IgD-negative memory B cell (primary cell): ENCODE measurements around the gene PLEKHN1. TPM values are rescaled to one million over a fixed set of nuclear protein-coding genes. Genes with fewer than 3 reads are reported as not detected.
"Not testable (repeated sequence)": the region's sequence is repeated elsewhere in the genome, so short reads cannot be mapped to it uniquely, and the experiment has no call there.

ENCODE experiments used
- H3K27ac Mint-ChIP-seq, 3 donors: one replicate each; pipeline ENCODE4 v1.8.0; 2020 to 2022; ENCODE audit warnings: mild to moderate bottlenecking in 3 of 3, mixed read lengths in 3 of 3, moderate library complexity in 1 of 3
- H3K27me3 Mint-ChIP-seq: one replicate; pipeline ENCODE4 v1.8.0; 2021; ENCODE audit warnings: mixed read lengths
- H3K36me3 Mint-ChIP-seq: one replicate; pipeline ENCODE4 v1.8.0; 2020; ENCODE audit warnings: mild to moderate bottlenecking, mixed read lengths
- H3K4me1 Mint-ChIP-seq, 3 donors: one replicate each; pipeline ENCODE4 v1.8.0; 2020 to 2022; ENCODE audit warnings: mixed read lengths in 3 of 3, mild to moderate bottlenecking in 1 of 3
- H3K4me3 Mint-ChIP-seq, 4 donors: one replicate each; pipeline ENCODE4 v1.8.0; 2020 to 2022; ENCODE audit warnings: mild to moderate bottlenecking in 4 of 4, mixed read lengths in 4 of 4, moderate library complexity in 3 of 4
- H3K9me3 Mint-ChIP-seq, 3 donors: one replicate each; pipeline ENCODE4 v1.8.0; 2020 to 2021; ENCODE audit warnings: mixed read lengths in 3 of 3, mild to moderate bottlenecking in 1 of 3
- polyA plus RNA-seq: library from polyadenylated mRNA; unstranded; fragments of 300-500 nt; fragmentation: Illumina TruSeq; gene quantifications from one replicate; pipeline ENCODE4 v1.2.3, GENCODE V29; 2021

The PLEKHN1 gene
- polyA plus RNA-seq, 1 donor from 2014 or later, result 0.14 TPM

GRCh38 chr1:978835-979743, 12.8 kb downstream of the PLEKHN1 start:
- no peak overlapping the region for H3K4me3 Mint-ChIP-seq
- H3K27me3 Mint-ChIP-seq, result peaks cover 19% of the 10 kb centered on the region
- no peak overlapping the region for H3K27ac Mint-ChIP-seq
- H3K36me3 Mint-ChIP-seq, result no peaks in the 10 kb centered on the region
- peaks cover 0 to 4% (median 1%) of the 10 kb centered on the region in 3 donors for H3K4me1 Mint-ChIP-seq
- no peaks in the 10 kb centered on the region for H3K9me3 Mint-ChIP-seq

DNA sequence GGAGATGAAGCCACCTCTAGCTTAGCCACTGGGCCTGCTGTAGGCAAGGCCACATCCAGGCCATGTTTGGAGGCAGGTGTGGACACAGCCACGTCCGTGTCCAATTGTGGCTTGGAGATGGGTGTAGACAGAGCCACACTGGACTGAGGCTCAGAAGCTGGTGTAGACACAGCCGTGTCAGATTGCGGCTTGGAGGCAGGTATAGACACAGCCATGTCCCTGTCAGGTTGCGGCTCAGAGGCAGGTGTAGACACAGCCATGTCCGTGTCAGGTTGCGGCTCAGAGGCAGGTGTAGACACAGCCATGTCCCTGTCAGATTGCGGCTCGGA, 13.4 kb downstream of the PLEKHN1 start:
- H3K9me3 Mint-ChIP-seq, result no peaks in the 10 kb centered on the region
- no peak overlapping the region for H3K4me3 Mint-ChIP-seq
- peaks cover 0 to 4% (median 1%) of the 10 kb centered on the region in 3 donors for H3K4me1 Mint-ChIP-seq
- peaks cover 18% of the 10 kb centered on the region for H3K27me3 Mint-ChIP-seq
- H3K27ac Mint-ChIP-seq, result no peak overlapping the region
- H3K36me3 Mint-ChIP-seq, result no peaks in the 10 kb centered on the region

DNA sequence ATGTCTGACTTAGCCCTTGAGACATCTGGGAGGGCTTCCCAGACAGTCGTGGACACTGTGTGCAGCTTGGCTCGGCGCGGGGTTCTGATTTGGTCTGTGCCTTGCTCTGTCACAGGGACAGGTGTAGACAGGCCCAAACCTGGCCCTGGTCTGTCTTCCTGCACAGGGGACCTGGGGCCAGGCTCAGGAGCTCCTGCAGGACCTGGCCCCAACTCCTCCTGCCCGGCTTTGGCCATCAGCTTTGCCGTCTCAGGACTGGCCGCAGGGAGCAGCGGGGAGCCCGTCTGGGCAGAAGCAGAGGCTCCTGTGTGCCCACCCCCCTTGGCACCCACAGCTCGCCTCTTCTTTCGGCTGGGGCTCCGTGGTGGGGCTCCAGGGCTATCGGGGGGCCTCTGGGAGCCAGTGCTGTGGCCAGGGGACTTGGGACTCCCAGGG, 13.9 kb downstream of the PLEKHN1 start:
- no peaks in the 10 kb centered on the region for H3K36me3 Mint-ChIP-seq
- H3K9me3 Mint-ChIP-seq, result no peaks in the 10 kb centered on the region
- H3K4me1 Mint-ChIP-seq, result peaks cover 0 to 4% (median 0%) of the 10 kb centered on the region in 3 donors
- peaks cover 17% of the 10 kb centered on the region for H3K27me3 Mint-ChIP-seq
- H3K4me3 Mint-ChIP-seq, result no peak overlapping the region
- no peak overlapping the region for H3K27ac Mint-ChIP-seq

DNA sequence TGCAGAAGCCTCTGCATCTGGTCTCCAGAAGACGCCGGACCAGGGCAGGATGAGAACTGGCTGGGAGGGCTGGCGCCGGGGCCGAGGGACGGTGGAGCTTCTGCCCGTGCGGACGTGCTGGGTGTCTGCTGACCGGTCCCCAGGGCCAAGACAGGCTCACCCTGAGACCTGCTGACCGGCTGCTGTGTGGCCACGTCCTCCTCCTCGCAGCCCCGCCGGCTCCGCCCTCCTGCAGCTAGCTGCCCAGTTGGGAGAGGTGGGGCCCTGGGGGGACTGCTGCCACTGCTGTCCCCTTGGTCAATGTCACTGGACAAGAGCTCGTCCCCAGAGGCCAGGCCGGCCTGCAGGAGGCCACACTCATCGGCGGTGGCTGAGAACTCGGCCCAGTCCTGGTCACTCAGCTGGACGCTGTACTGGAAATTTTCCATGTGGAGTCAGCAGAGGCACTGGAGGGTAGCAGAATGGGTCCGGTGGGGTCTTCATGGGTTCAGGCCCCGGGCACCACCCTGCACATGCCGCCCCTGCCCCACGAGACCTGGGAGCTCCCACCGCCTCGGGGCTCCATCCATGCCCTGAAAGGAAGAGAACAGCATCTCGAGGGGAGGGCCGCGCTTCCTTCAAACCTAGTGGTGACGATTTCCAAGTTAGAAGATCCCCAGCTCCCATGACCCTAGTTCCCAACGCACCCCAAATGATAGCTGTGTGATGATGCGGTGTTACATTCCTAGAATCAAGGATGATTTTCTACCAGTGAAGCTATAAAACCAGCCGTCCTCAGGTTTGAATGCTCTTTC, 14.5 kb downstream of the PLEKHN1 start:
- H3K27me3 Mint-ChIP-seq, result peaks cover 13% of the 10 kb centered on the region
- H3K36me3 Mint-ChIP-seq, result no peaks in the 10 kb centered on the region
- no peak overlapping the region for H3K27ac Mint-ChIP-seq
- H3K9me3 Mint-ChIP-seq, result no peaks in the 10 kb centered on the region
- no peak overlapping the region for H3K4me3 Mint-ChIP-seq
- H3K4me1 Mint-ChIP-seq, result peaks cover 0 to under 1% (median 0%) of the 10 kb centered on the region in 3 donors

DNA sequence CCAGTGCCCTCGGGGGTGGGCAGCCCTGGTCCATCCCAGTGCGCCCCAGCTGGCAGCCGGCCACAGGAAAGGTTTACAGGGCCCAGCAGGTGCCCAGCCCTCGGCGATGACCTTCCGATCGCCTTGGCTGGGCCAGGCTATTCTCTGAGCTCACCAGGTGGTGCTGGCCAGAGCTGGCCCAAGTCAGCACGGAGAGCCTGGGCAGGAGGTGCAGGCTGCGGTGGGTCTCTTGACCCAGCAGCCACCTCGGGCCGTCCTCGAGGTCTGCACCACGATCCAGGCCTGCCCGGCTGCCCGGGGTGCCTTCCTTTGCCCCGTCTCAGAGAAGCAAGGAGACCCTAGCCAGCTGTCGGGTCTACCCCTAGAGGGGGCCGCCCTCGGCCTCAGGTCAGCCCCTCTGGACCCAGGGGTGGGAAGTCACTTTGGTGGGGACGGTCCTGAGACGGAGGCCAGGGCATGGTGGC, 15.2 kb downstream of the PLEKHN1 start:
- H3K4me3 Mint-ChIP-seq, result no peak overlapping the region
- H3K36me3 Mint-ChIP-seq, result no peaks in the 10 kb centered on the region
- H3K27me3 Mint-ChIP-seq, result peaks cover 16% of the 10 kb centered on the region
- no peaks in the 10 kb centered on the region for H3K4me1 Mint-ChIP-seq
- H3K9me3 Mint-ChIP-seq, result no peaks in the 10 kb centered on the region
- no peak overlapping the region for H3K27ac Mint-ChIP-seq

GRCh38 chr1:981955-982558, 15.8 kb downstream of the PLEKHN1 start, which contains the start of gene PERM1:
Gene PERM1 (minus strand): TSS chr1:982093. CDS start chr1:981029, 1,064 bp downstream.
- Mint-ChIP-seq H3K27ac (no peak within 1 kb of the TSS), H3K27me3 (peaks cover 17% of the 10 kb centered on the region), H3K4me1 (no peaks in the 10 kb centered on the region), H3K36me3 (no peaks in the 10 kb centered on the region), H3K4me3 (no peak within 1 kb of the TSS), H3K9me3 (no peaks in the 10 kb centered on the region)

DNA sequence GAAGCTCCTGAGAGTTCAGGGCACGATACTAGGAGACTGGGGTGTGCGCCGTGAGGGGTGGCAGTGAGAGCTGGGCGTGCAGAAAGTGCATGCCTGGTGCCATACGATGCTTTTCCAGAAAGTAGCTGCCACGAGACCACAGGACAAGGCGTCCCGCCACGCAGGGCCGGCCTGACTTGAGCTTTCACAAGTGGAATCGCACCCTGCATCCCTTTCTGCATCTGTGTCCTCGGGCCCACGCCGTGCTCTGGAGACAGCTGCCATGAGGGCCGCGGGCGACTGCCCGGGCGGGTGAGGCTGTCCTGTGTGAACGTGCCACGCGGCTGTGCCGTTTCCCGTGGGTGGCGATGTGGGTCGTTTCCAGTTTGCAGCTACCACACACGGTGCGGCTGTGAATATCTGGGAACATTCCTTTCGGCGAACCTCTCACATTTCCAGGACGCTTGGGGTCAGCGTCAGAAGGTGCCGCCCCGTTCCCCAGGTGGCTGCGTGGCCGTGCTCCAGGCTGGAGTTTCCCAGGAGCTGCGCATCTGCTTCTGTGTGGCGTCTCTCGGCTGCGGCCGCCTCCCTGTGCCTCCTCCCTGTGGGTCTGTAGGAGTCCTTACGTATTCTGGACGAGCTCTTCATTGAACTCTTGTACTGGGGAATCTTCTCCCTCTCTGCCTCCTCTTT, 16.6 kb downstream of the PLEKHN1 start:
- H3K4me1 Mint-ChIP-seq, result no peaks in the 10 kb centered on the region
- H3K9me3 Mint-ChIP-seq, result no peaks in the 10 kb centered on the region
- H3K27ac Mint-ChIP-seq, result no peak overlapping the region
- no peak overlapping the region for H3K4me3 Mint-ChIP-seq
- H3K36me3 Mint-ChIP-seq, result no peaks in the 10 kb centered on the region
- peaks cover 17% of the 10 kb centered on the region for H3K27me3 Mint-ChIP-seq

DNA sequence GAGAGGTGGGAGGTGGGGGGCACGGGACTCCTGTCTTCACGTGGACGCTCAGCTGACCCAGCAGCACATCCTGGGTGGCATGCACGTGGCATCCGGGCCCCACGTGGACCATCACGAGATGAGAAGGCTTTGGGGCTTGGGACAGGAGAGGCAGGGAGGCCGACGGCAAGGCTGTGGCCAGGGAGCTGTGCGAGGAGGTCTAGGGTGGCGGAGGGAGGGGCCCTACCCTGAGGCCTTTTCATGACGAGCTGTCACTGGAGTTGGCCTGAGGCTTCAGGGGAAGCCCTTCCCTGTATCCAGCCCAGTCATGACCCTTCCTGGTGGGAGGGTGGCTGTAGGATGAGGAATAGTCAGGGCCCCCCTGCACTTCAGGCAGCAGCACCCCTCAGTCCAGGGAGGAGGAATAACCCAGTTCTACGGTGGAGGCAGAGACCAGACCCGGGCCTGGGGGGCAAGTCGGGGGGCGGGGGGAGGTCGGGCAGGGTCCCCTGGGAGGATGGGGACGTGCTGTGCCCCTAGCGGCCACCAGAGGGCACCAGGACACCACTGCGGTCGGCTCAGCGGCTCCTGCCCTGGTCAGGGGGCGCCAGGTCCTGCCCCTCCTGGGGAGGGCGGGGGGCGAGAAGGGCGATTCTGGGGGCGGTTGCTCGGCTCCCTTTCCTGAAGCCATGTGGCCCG, 17.7 kb downstream of the PLEKHN1 start:
- H3K27ac Mint-ChIP-seq, result no peak overlapping the region
- no peaks in the 10 kb centered on the region for H3K9me3 Mint-ChIP-seq
- peaks cover 22% of the 10 kb centered on the region for H3K27me3 Mint-ChIP-seq
- no peak overlapping the region for H3K4me3 Mint-ChIP-seq
- peaks cover 2% of the 10 kb centered on the region for H3K36me3 Mint-ChIP-seq
- H3K4me1 Mint-ChIP-seq, result no peaks in the 10 kb centered on the region

GRCh38 chr1:984476-984814, 18.2 kb downstream of the PLEKHN1 start:
- Mint-ChIP-seq H3K4me1 (peaks cover 0 to under 1% (median 0%) of the 10 kb centered on the region in 3 donors), H3K9me3 (no peaks in the 10 kb centered on the region), H3K27me3 (peaks cover 24% of the 10 kb centered on the region), H3K36me3 (peaks cover 2% of the 10 kb centered on the region), H3K27ac (no peak overlapping the region), H3K4me3 (no peak overlapping the region)

DNA sequence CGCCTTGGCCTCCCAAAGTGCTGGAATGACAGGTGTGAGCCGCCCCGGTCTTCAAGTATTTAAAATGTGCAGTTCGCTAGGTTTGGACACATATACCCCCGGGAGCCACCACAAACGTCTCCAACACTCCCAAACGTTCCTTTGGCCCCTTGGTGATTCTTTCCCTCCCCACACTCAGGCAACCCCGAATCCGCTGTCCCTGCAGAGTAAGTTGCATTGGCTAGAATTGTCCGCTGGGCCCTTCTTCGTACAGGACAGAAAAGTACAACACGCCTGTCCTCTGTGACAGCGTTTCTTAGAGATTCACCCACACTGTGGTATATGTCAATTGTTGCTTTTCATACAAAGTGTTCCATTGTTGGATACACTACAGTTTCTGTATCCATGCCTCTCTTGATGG, 18.8 kb downstream of the PLEKHN1 start:
- Mint-ChIP-seq H3K36me3 (peaks cover 2% of the 10 kb centered on the region), H3K27me3 (peaks cover 27% of the 10 kb centered on the region), H3K9me3 (no peaks in the 10 kb centered on the region), H3K4me3 (peak overlapping the region in 1 of 4 donors; percentile 17), H3K27ac (no peak overlapping the region), H3K4me1 (peaks cover 0 to 4% (median 0%) of the 10 kb centered on the region in 3 donors)

DNA sequence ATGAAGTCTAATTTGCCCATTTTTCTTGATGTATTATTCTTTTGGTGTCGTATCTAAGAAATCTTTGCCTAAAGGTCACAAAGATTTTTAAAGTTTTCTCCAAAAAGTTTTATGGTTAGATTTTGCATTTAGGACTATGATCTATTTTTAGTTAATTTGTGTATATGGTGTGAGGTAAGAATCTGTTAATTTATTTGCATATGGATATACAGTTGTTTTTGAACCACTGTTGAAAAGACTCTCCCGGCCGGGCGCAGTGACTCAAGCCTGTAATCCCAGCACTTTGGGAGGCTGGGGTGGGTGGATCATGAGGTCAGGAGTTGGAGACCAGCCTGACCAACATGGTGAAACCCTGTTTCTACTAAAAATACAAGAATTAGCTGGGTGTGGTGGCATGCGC, 21.8 kb downstream of the PLEKHN1 start:
- H3K36me3 Mint-ChIP-seq, H3K4me3 Mint-ChIP-seq, H3K4me1 Mint-ChIP-seq, H3K9me3 Mint-ChIP-seq: not testable (repeated sequence)
- H3K27me3 Mint-ChIP-seq, result peaks cover 43% of the 10 kb centered on the region
- peak overlapping the region in 1 of 3 donors; percentile 3 for H3K27ac Mint-ChIP-seq

DNA sequence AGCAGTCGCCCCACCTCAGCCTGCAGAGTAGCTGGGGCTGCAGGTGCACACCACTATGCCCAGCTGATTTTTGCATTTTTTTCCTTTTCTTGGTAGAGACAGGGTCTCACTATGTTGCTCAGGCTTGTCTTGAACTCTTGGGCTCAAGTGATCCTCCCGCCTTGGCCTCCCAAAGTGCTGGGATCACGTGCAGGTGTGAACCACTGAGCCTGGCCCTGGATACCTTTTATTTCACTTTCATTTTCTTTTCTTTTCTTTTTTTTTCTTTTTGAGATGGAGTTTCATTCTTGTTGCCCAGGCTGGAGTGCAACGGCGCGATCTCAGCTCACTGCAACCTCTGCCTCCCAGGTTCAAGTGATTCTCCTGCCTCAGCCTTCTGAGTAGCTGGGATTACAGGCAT, 25.0 kb downstream of the PLEKHN1 start:
- Mint-ChIP-seq H3K27ac (peak overlapping the region in 2 of 3 donors; percentile 18 to 59), H3K4me3 (peak overlapping the region in 1 of 4 donors; percentile 2), H3K9me3 (peaks cover 2 to 12% (median 4%) of the 10 kb centered on the region in 3 donors), H3K27me3 (peaks cover 47% of the 10 kb centered on the region)
- H3K4me1 Mint-ChIP-seq, H3K36me3 Mint-ChIP-seq: not testable (repeated sequence)

GRCh38 chr1:991895-992294, 25.6 kb downstream of the PLEKHN1 start:
- no peak overlapping the region for H3K27ac Mint-ChIP-seq
- no peak overlapping the region for H3K4me3 Mint-ChIP-seq
- peaks cover 2% of the 10 kb centered on the region for H3K36me3 Mint-ChIP-seq
- H3K27me3 Mint-ChIP-seq, result peaks cover 45% of the 10 kb centered on the region
- H3K4me1 Mint-ChIP-seq, result peaks cover under 1 to 6% (median 4%) of the 10 kb centered on the region in 3 donors
- H3K9me3 Mint-ChIP-seq, result peaks cover 2 to 12% (median 4%) of the 10 kb centered on the region in 3 donors

GRCh38 chr1:992362-992761, 26.1 kb downstream of the PLEKHN1 start:
- H3K4me3 Mint-ChIP-seq, result peak overlapping the region in 1 of 4 donors; percentile 33
- H3K27ac Mint-ChIP-seq, result no peak overlapping the region
- peaks cover 1 to 6% (median 4%) of the 10 kb centered on the region in 3 donors for H3K4me1 Mint-ChIP-seq
- H3K27me3 Mint-ChIP-seq, result peaks cover 49% of the 10 kb centered on the region
- H3K36me3 Mint-ChIP-seq, result peaks cover 2% of the 10 kb centered on the region
- peaks cover 2 to 12% (median 4%) of the 10 kb centered on the region in 3 donors for H3K9me3 Mint-ChIP-seq
